SK-N-SH (cell line): ENCODE results near the gene SQOR. TPM values are rescaled to one million over a fixed set of nuclear protein-coding genes. Genes with fewer than 3 reads are reported as not detected.

Experiments used
- CTCF ChIA-PET: fragments of 300-600, 350-600 bp; formaldehyde crosslinking; extraction: SDS; loops from one replicate; lab custom pipeline; 2021; lab: Yijun Ruan, JAX
- POLR2A ChIA-PET: fragments of 350-600 bp; sonication (Branson Sonifier 250); formaldehyde crosslinking; extraction: SDS; loops from one replicate; lab custom pipeline; 2020; ENCODE audit warnings: antibody characterized with exemption, inconsistent platforms; lab: Yijun Ruan, JAX
- DNase-seq: peaks from one replicate; pipeline ENCODE4 v3.0.0; 2012
- H2AFZ ChIP-seq: fragments of 200-600 bp; sonication (generic); 2 replicates; pipeline ENCODE4 v1.8.1; 2016; ENCODE audit warnings: antibody characterized with exemption, mild to moderate bottlenecking, low read depth
- H3F3A ChIP-seq: fragments of 200-600 bp; sonication (generic); replicated peaks from 2 replicates; pipeline ENCODE3; 2016; ENCODE audit warnings: antibody characterized with exemption, mild to moderate bottlenecking; ENCODE audit not compliant: insufficient read depth
- H3K27ac ChIP-seq, 2 experiments: fragments of 200-500 bp in 1 of 2; fragments of 200-600 bp in 1 of 2; sonication (Bioruptor generic) in 1 of 2; sonication (generic), shearing (Covaris generic) in 1 of 2; 2 replicates each; pipeline versions ENCODE4 v1.5.1 to v1.6.1; 2014 to 2016; ENCODE audit warnings: low read depth in 2 of 2, inconsistent platforms in 1 of 2, low read length in 1 of 2, mild to moderate bottlenecking in 1 of 2, mixed read lengths in 1 of 2
- H3K27me3 ChIP-seq: fragments of 200-600 bp; sonication (generic), shearing (Covaris generic); 2 replicates; pipeline ENCODE4 v1.6.1; 2016; ENCODE audit warnings: mixed run types; ENCODE audit not compliant: insufficient read depth
- H3K36me3 ChIP-seq, 2 experiments: fragments of 200-500 bp in 1 of 2; fragments of 200-600 bp in 1 of 2; sonication (Bioruptor generic) in 1 of 2; sonication (generic) in 1 of 2; replicated peaks in 1 of 2; 2 replicates each; pipeline versions ENCODE3 to v1.5.1; 2014 to 2016; ENCODE audit warnings: low read length in 1 of 2, mild to moderate bottlenecking in 1 of 2; ENCODE audit not compliant: insufficient read depth in 2 of 2, control insufficient read depth in 1 of 2
- H3K4me1 ChIP-seq, 2 experiments: fragments of 200-500 bp in 1 of 2; fragments of 200-600 bp in 1 of 2; sonication (Bioruptor generic) in 1 of 2; sonication (generic), shearing (Covaris generic) in 1 of 2; 2 replicates each; pipeline versions ENCODE4 v1.5.1 to v1.6.1; 2014 to 2016; ENCODE audit warnings: low read depth in 1 of 2, low read length in 1 of 2, mixed run types in 1 of 2; ENCODE audit not compliant: insufficient read depth in 2 of 2, control insufficient read depth in 1 of 2
- H3K4me2 ChIP-seq: fragments of 200-600 bp; sonication (generic), shearing (Covaris generic); 2 replicates; pipeline ENCODE4 v1.6.1; 2017; ENCODE audit warnings: mixed run types
- H3K4me3 ChIP-seq, 2 experiments: fragments of 200-500 bp in 1 of 2; fragments of 200-600 bp in 1 of 2; sonication (Bioruptor generic) in 1 of 2; sonication (generic), shearing (Covaris generic) in 1 of 2; 2 replicates each; pipeline versions ENCODE4 v1.5.1 to v1.8.1; 2014 to 2016; ENCODE audit warnings: low read depth in 2 of 2, inconsistent platforms in 1 of 2, low read length in 1 of 2, mild to moderate bottlenecking in 1 of 2, mixed read lengths in 1 of 2, moderate library complexity in 1 of 2
- H3K79me2 ChIP-seq: fragments of 200-600 bp; sonication (generic); 2 replicates; pipeline ENCODE4 v1.8.1; 2017; ENCODE audit warnings: mild to moderate bottlenecking; ENCODE audit not compliant: insufficient read depth
- H3K9ac ChIP-seq: fragments of 200-600 bp; sonication (generic); 2 replicates; pipeline ENCODE4 v1.6.1; 2017; ENCODE audit warnings: mixed run types
- H3K9me2 ChIP-seq: fragments of 200-600 bp; sonication (generic); 2 replicates; pipeline ENCODE4 v1.6.1; 2017; ENCODE audit warnings: mixed run types
- H3K9me3 ChIP-seq: fragments of 200-600 bp; sonication (generic); 2 replicates; pipeline ENCODE4 v1.6.1; 2017; ENCODE audit warnings: mixed run types, mild to moderate bottlenecking, moderate library complexity
- H4K20me1 ChIP-seq: fragments of 200-600 bp; sonication (generic); 2 replicates; pipeline ENCODE4 v1.6.1; 2017; ENCODE audit warnings: mild to moderate bottlenecking, mixed run types; ENCODE audit not compliant: insufficient read depth
- CHD2 ChIP-seq: fragments of 150-350 bp; IDR thresholded peaks from 2 replicates; pipeline ENCODE4 v1.6.1; 2018; ENCODE audit warnings: low read length; ENCODE audit not compliant: partially characterized antibody
- CTCF ChIP-seq: fragments of 200-600 bp; sonication (generic); IDR thresholded peaks from 2 replicates; pipeline ENCODE4 v1.6.1; 2017; ENCODE audit warnings: antibody characterized with exemption, mild to moderate bottlenecking, moderate library complexity
- EZH2phosphoT487 ChIP-seq: fragments of 200-600 bp; sonication (generic); IDR thresholded peaks from 2 replicates; pipeline ENCODE4 v1.6.1; 2017; ENCODE audit warnings: low read depth, mixed run types, mild to moderate bottlenecking, antibody characterized with exemption, moderate library complexity, borderline replicate concordance
- FOSL2 ChIP-seq: IDR thresholded peaks from 2 replicates; pipeline ENCODE4 v1.4.0; 2012; ENCODE audit warnings: low read depth, mild to moderate bottlenecking, moderate library complexity, borderline replicate concordance
- MAX ChIP-seq: IDR thresholded peaks from 2 replicates; pipeline ENCODE4 v1.4.0; 2012; ENCODE audit warnings: low read depth
- MEF2A ChIP-seq: IDR thresholded peaks from 2 replicates; pipeline ENCODE4 v1.4.0; 2012; ENCODE audit warnings: low read depth, borderline replicate concordance
- MXI1 ChIP-seq: IDR thresholded peaks from 2 replicates; pipeline ENCODE4 v1.6.1; 2012; ENCODE audit warnings: mild to moderate bottlenecking, low read depth, low read length, improper control_type of control experiment
- NRF1 ChIP-seq: IDR thresholded peaks from 2 replicates; pipeline ENCODE4 v1.6.1; 2012; ENCODE audit warnings: low read depth, mild to moderate bottlenecking, low read length
- POLR2AphosphoS5 ChIP-seq: IDR thresholded peaks from 2 replicates; pipeline ENCODE4 v1.6.1; 2012; ENCODE audit warnings: low read depth, low read length
- RAD21 ChIP-seq: IDR thresholded peaks from 2 replicates; pipeline ENCODE4 v1.6.1; 2012; ENCODE audit warnings: mild to moderate bottlenecking, low read length
- RCOR1 ChIP-seq: fragments of 150-350 bp; IDR thresholded peaks from 2 replicates; pipeline ENCODE4 v1.6.1; 2017; ENCODE audit warnings: antibody characterized with exemption, low read length
- SIN3A ChIP-seq: IDR thresholded peaks from 2 replicates; pipeline ENCODE4 v1.6.1; 2012; ENCODE audit warnings: low read depth, mild to moderate bottlenecking, low read length, moderate library complexity, borderline replicate concordance
- TAF1 ChIP-seq: IDR thresholded peaks from 2 replicates; pipeline ENCODE4 v1.6.1; 2012; ENCODE audit warnings: low read depth, mild to moderate bottlenecking, low read length, moderate library complexity, borderline replicate concordance
- TCF12 ChIP-seq: IDR thresholded peaks from 2 replicates; pipeline ENCODE4 v1.4.0; 2012
- YY1 ChIP-seq: IDR thresholded peaks from 2 replicates; pipeline ENCODE4 v1.4.0; 2012; ENCODE audit warnings: low read depth, mild to moderate bottlenecking
- WGBS: methylation state at CpG from one replicate; pipeline ENCODE4 v1.1.6; 2017; ENCODE audit warnings: low lambda C conversion rate; 5-methylcytosine and 5-hydroxymethylcytosine counted together
- polyA plus RNA-seq, 3 experiments: library from polyadenylated mRNA; depleted of rRNA; stranded (reverse); fragments of >200 nt; gene quantifications; 2 replicates each; pipeline ENCODE4 v1.2.3, GENCODE V29; 2012
- TF ChIP-seq, protein P1 (sequence below): fragments of 150-350 bp; IDR thresholded peaks from 2 replicates; pipeline ENCODE4 v1.6.1; 2016; ENCODE audit warnings: mild to moderate bottlenecking, low read depth, low read length

Gene SQOR
- polyA plus RNA-seq, 1 of the 3 experiments (the other 2 are of a cell fraction) = 7.8 TPM

- Histone ChIP-seq H2AFZ (no peak overlapping the region), H3K9me2 (no peaks in the 10 kb centered on the region), H3K4me1 (no peaks in the 10 kb centered on the region), H3K4me2 (no peak overlapping the region), H4K20me1 (no peaks in the 10 kb centered on the region), H3K27ac (no peak overlapping the region), H3K9ac (no peak overlapping the region), H3K79me2 (peaks cover 31% of the 10 kb centered on the region), H3K4me3 (no peak overlapping the region), H3K9me3 (no peaks in the 10 kb centered on the region), H3K36me3 (peaks cover 20 to 28% of the 10 kb centered on the region in 2 experiments), H3F3A (no peaks in the 10 kb centered on the region), H3K27me3 (no peaks in the 10 kb centered on the region)
- no peak for DNase-seq
- ChIA-PET POLR2A (no interaction called here), CTCF (interaction anchor here (1.0 to 1.3 kb wide), 2 partner anchors 10 to 147 kb away, joined by 3 to 4 read pairs; no protein-coding TSS in a partner anchor)
- TF ChIP-seq MXI1 (no peak), POLR2AphosphoS5 (no peak), FOSL2 (no peak), RCOR1 (no peak), NRF1 (no peak), CTCF (no peak), TAF1 (no peak), YY1 (no peak), MAX (no peak), EZH2phosphoT487 (no peak)
- TF ChIP-seq, protein P1, sequence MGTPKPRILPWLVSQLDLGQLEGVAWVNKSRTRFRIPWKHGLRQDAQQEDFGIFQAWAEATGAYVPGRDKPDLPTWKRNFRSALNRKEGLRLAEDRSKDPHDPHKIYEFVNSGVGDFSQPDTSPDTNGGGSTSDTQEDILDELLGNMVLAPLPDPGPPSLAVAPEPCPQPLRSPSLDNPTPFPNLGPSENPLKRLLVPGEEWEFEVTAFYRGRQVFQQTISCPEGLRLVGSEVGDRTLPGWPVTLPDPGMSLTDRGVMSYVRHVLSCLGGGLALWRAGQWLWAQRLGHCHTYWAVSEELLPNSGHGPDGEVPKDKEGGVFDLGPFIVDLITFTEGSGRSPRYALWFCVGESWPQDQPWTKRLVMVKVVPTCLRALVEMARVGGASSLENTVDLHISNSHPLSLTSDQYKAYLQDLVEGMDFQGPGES = no peak
- WGBS = over 99% methylated on average over 3 of the region's 3 CpGs
These were observed 30.9 kb upstream of the SQOR start for GRCh38 chr15:45603881-45604280.

GRCh38 chr15:45604326-45604725, 30.5 kb upstream of the SQOR start:
- H3K27ac ChIP-seq = no peak overlapping the region
- H3K9me3 ChIP-seq = no peaks in the 10 kb centered on the region
- no peaks in the 10 kb centered on the region for H3K27me3 ChIP-seq
- no peaks in the 10 kb centered on the region for H3F3A ChIP-seq
- TF ChIP-seq, protein P1 = no peak
- TF ChIP-seq RAD21 = no peak
- no peak for TF ChIP-seq CHD2
- TF ChIP-seq NRF1 = no peak
- TF ChIP-seq SIN3A = no peak
- no peak for TF ChIP-seq CTCF
- TF ChIP-seq TAF1 = no peak
- no peak for TF ChIP-seq TCF12
- TF ChIP-seq FOSL2 = no peak
- no peak for TF ChIP-seq MEF2A
- DNase-seq = no peak
- 100% methylated on average over 1 of the region's 1 CpG for WGBS
- H4K20me1 ChIP-seq = no peaks in the 10 kb centered on the region
- H3K9me2 ChIP-seq = no peaks in the 10 kb centered on the region
- H3K4me1 ChIP-seq = no peaks in the 10 kb centered on the region
- no peak overlapping the region for H3K4me2 ChIP-seq
- H3K36me3 ChIP-seq = peaks cover 20 to 31% of the 10 kb centered on the region in 2 experiments
- no peak overlapping the region for H3K9ac ChIP-seq
- POLR2A ChIA-PET = no interaction called here
- peaks cover 31% of the 10 kb centered on the region for H3K79me2 ChIP-seq
- no peak overlapping the region for H3K4me3 ChIP-seq
- CTCF ChIA-PET = interaction anchor here (1.0 kb wide), 1 partner anchor 9 kb away, joined by 4 read pairs; no protein-coding TSS in a partner anchor
- no peak overlapping the region for H2AFZ ChIP-seq
